Neuronal stem cell (in vitro differentiated cells): ENCODE measurements around the gene COG5.

ENCODE experiments used
- DNase-seq: peaks from one replicate; pipeline ENCODE4 v3.0.0-alpha.2; 2013; ENCODE audit warnings: low spot score
- H2AFZ ChIP-seq: one replicate; pipeline ENCODE4 v1.6.1; 2013; ENCODE audit warnings: mild to moderate bottlenecking, low read length, inconsistent platforms
- H2AK5ac ChIP-seq: 2 replicates; pipeline ENCODE4 v1.6.1; 2013; ENCODE audit warnings: low read depth, mild to moderate bottlenecking, inconsistent platforms, low read length, moderate library complexity, mixed read lengths
- H2BK120ac ChIP-seq: 2 replicates; pipeline ENCODE4 v1.6.1; 2013; ENCODE audit warnings: low read depth, mild to moderate bottlenecking, inconsistent platforms, low read length, moderate library complexity, mixed read lengths
- H2BK12ac ChIP-seq: one replicate; pipeline ENCODE4 v1.6.1; 2013; ENCODE audit warnings: low read length, inconsistent platforms
- H2BK15ac ChIP-seq: 2 replicates; pipeline ENCODE4 v1.6.1; 2013; ENCODE audit warnings: mild to moderate bottlenecking, low read length, inconsistent platforms, mixed read lengths
- H2BK5ac ChIP-seq: one replicate; pipeline ENCODE4 v1.6.1; 2013; ENCODE audit warnings: inconsistent platforms, mild to moderate bottlenecking, low read length, moderate library complexity
- H3K14ac ChIP-seq: one replicate; pipeline ENCODE4 v1.6.1; 2013; ENCODE audit warnings: low read length, inconsistent platforms
- H3K18ac ChIP-seq: 2 replicates; pipeline ENCODE4 v1.6.1; 2013; ENCODE audit warnings: low read length, inconsistent platforms
- H3K23ac ChIP-seq: 2 replicates; pipeline ENCODE4 v1.6.1; 2013; ENCODE audit warnings: low read depth, mild to moderate bottlenecking, mixed read lengths, low read length, inconsistent platforms; ENCODE audit not compliant: poor library complexity
- H3K27ac ChIP-seq: replicated peaks from 3 replicates; pipeline ENCODE4 v1.5.1; 2013; ENCODE audit warnings: low read length, inconsistent platforms
- H3K27me3 ChIP-seq, 3 experiments: 2 replicates each; pipeline ENCODE4 v1.6.1; 2013; ENCODE audit warnings: low read length in 3 of 3, mild to moderate bottlenecking in 2 of 3, inconsistent platforms in 1 of 3, low read depth in 1 of 3, mixed read lengths in 1 of 3, moderate library complexity in 1 of 3; ENCODE audit not compliant: control insufficient read depth in 3 of 3, insufficient read depth in 3 of 3
- H3K36me3 ChIP-seq, 2 donors: replicated peaks in 1 of 2; 2 replicates each; pipeline ENCODE4 v1.6.1; 2013; ENCODE audit warnings: low read length in 2 of 2; ENCODE audit not compliant: control insufficient read depth in 2 of 2, insufficient read depth in 2 of 2
- H3K4ac ChIP-seq: 2 replicates; pipeline ENCODE4 v1.6.1; 2013; ENCODE audit warnings: inconsistent platforms, mild to moderate bottlenecking, low read length, moderate library complexity
- H3K4me1 ChIP-seq, 2 donors: 1 replicate in 1 of 2; 2 replicates in 1 of 2; pipeline ENCODE4 v1.6.1; 2013; ENCODE audit warnings: low read length in 2 of 2, low read depth in 1 of 2; ENCODE audit not compliant: control insufficient read depth in 2 of 2, insufficient read depth in 1 of 2
- H3K4me2 ChIP-seq: one replicate; pipeline ENCODE4 v1.6.1; 2013; ENCODE audit warnings: mild to moderate bottlenecking, low read length, inconsistent platforms; ENCODE audit not compliant: insufficient read depth, poor library complexity, severe bottlenecking
- H3K4me3 ChIP-seq, 2 donors: 2 replicates each; pipeline ENCODE4 v1.5.1; 2013; ENCODE audit warnings: low read length in 2 of 2, mild to moderate bottlenecking in 2 of 2, inconsistent platforms in 1 of 2, moderate library complexity in 1 of 2
- H3K79me1 ChIP-seq: one replicate; pipeline ENCODE4 v1.6.1; 2013; ENCODE audit warnings: low read depth, mild to moderate bottlenecking, inconsistent platforms, low read length, moderate library complexity
- H3K9ac ChIP-seq: one replicate; pipeline ENCODE4 v1.6.1; 2013; ENCODE audit warnings: mild to moderate bottlenecking, low read depth, low read length, inconsistent platforms; ENCODE audit not compliant: poor library complexity
- H3K9me3 ChIP-seq, 2 donors: replicated peaks in 1 of 2; 2 replicates each; pipeline versions ENCODE3 to v1.6.1; 2013; ENCODE audit warnings: low read length in 2 of 2, mild to moderate bottlenecking in 2 of 2, inconsistent platforms in 1 of 2, low read depth in 1 of 2, mixed read lengths in 1 of 2, moderate library complexity in 1 of 2; ENCODE audit not compliant: control insufficient read depth in 2 of 2, insufficient read depth in 1 of 2
- H4K8ac ChIP-seq: one replicate; pipeline ENCODE4 v1.6.1; 2013; ENCODE audit warnings: low read depth, mild to moderate bottlenecking, inconsistent platforms, low read length, moderate library complexity
- H4K91ac ChIP-seq: one replicate; pipeline ENCODE4 v1.6.1; 2013; ENCODE audit warnings: low read length, low read depth, mild to moderate bottlenecking, inconsistent platforms; ENCODE audit not compliant: poor library complexity
- WGBS, 2 donors: extraction: QIAGEN DNeasy Blood & Tissue Kit; methylation state at CpG; one replicate each; pipeline ENCODE4 v1.1.7; 2013; ENCODE audit warnings: missing lambda C conversion rate in 2 of 2, mixed read lengths in 1 of 2; ENCODE audit not compliant: insufficient read length in 2 of 2, insufficient replicate concordance in 1 of 2; ENCODE audit errors: extremely low coverage in 2 of 2; 5-methylcytosine and 5-hydroxymethylcytosine counted together

COG5 gene

GRCh38 chr7:107213193-107213788, 350.4 kb downstream of the COG5 start:
- no peaks in the 10 kb centered on the region for H3K79me1 ChIP-seq
- no peak overlapping the region for H2BK5ac ChIP-seq
- H3K14ac ChIP-seq = no peak overlapping the region
- H3K4me3 ChIP-seq = no peak overlapping the region
- no peak overlapping the region for H3K27ac ChIP-seq
- H2AFZ ChIP-seq = no peak overlapping the region
- H3K27me3 ChIP-seq = no peaks in the 10 kb centered on the region
- no peak for DNase-seq
- H2BK15ac ChIP-seq = no peak overlapping the region
- no peak overlapping the region for H3K4ac ChIP-seq
- H3K4me1 ChIP-seq = no peaks in the 10 kb centered on the region
- peaks cover 2 to 11% of the 10 kb centered on the region in 2 donors for H3K9me3 ChIP-seq
- H2BK12ac ChIP-seq = no peak overlapping the region
- no peak overlapping the region for H3K23ac ChIP-seq
- H2BK120ac ChIP-seq = no peak overlapping the region
- H3K36me3 ChIP-seq = peaks cover 3 to 14% of the 10 kb centered on the region in 2 donors
- no peak overlapping the region for H3K9ac ChIP-seq
- no peak overlapping the region for H3K18ac ChIP-seq
- no peak overlapping the region for H4K8ac ChIP-seq
- H4K91ac ChIP-seq = no peak overlapping the region
- WGBS, 2 donors = no CpG with 5 or more reads among the region's 5 CpGs
- no peak overlapping the region for H2AK5ac ChIP-seq
- H3K4me2 ChIP-seq = no peak overlapping the region

GRCh38 chr7:107212725-107213124, 351.0 kb downstream of the COG5 start:
- H2AFZ ChIP-seq = no peak overlapping the region
- H3K23ac ChIP-seq = no peak overlapping the region
- no peak overlapping the region for H3K4me2 ChIP-seq
- no peaks in the 10 kb centered on the region for H3K27me3 ChIP-seq
- H2BK12ac ChIP-seq = no peak overlapping the region
- H2BK120ac ChIP-seq = no peak overlapping the region
- H3K4me3 ChIP-seq = no peak overlapping the region
- no peak overlapping the region for H3K4ac ChIP-seq
- no CpG with 5 or more reads among the region's 2 CpGs for WGBS, 2 donors
- no peak overlapping the region for H3K18ac ChIP-seq
- no peak overlapping the region for H3K14ac ChIP-seq
- H3K36me3 ChIP-seq = peaks cover 3 to 15% of the 10 kb centered on the region in 2 donors
- no peaks in the 10 kb centered on the region for H3K4me1 ChIP-seq
- H2BK15ac ChIP-seq = no peak overlapping the region
- H4K8ac ChIP-seq = no peak overlapping the region
- H2AK5ac ChIP-seq = no peak overlapping the region
- H3K27ac ChIP-seq = no peak overlapping the region
- no peak overlapping the region for H3K9ac ChIP-seq
- H2BK5ac ChIP-seq = no peak overlapping the region
- H3K9me3 ChIP-seq = peaks cover 2 to 11% of the 10 kb centered on the region in 2 donors
- H4K91ac ChIP-seq = no peak overlapping the region
- H3K79me1 ChIP-seq = no peaks in the 10 kb centered on the region
- DNase-seq = no peak

GRCh38 chr7:107210400-107210799, 353.3 kb downstream of the COG5 start:
- Histone ChIP-seq H3K18ac (no peak overlapping the region), H2BK5ac (no peak overlapping the region), H4K91ac (no peak overlapping the region), H2AK5ac (no peak overlapping the region), H2AFZ (no peak overlapping the region), H2BK120ac (no peak overlapping the region), H3K4me3 (no peak overlapping the region), H2BK15ac (no peak overlapping the region), H3K4me1 (no peaks in the 10 kb centered on the region), H3K79me1 (no peaks in the 10 kb centered on the region), H3K27ac (no peak overlapping the region), H3K23ac (no peak overlapping the region), H4K8ac (no peak overlapping the region), H3K27me3 (no peaks in the 10 kb centered on the region), H2BK12ac (no peak overlapping the region), H3K36me3 (peaks cover 4 to 36% of the 10 kb centered on the region in 2 donors), H3K4me2 (no peak overlapping the region), H3K14ac (no peak overlapping the region), H3K9me3 (peaks cover 2 to 11% of the 10 kb centered on the region in 2 donors), H3K9ac (no peak overlapping the region), H3K4ac (no peak overlapping the region)
- no peak for DNase-seq
- no CpG with 5 or more reads among the region's 4 CpGs for WGBS, 2 donors

GRCh38 chr7:107209565-107209964, 354.2 kb downstream of the COG5 start:
- Histone ChIP-seq H2AFZ (no peak overlapping the region), H3K14ac (no peak overlapping the region), H3K9me3 (peaks cover 2 to 11% of the 10 kb centered on the region in 2 donors), H3K18ac (no peak overlapping the region), H2BK15ac (no peak overlapping the region), H2BK120ac (no peak overlapping the region), H3K4me2 (no peak overlapping the region), H3K23ac (no peak overlapping the region), H3K4me3 (no peak overlapping the region), H3K4ac (no peak overlapping the region), H2BK12ac (no peak overlapping the region), H2AK5ac (no peak overlapping the region), H4K91ac (no peak overlapping the region), H3K9ac (no peak overlapping the region), H3K27ac (no peak overlapping the region), H2BK5ac (no peak overlapping the region), H3K79me1 (no peaks in the 10 kb centered on the region), H3K36me3 (peaks cover 4 to 44% of the 10 kb centered on the region in 2 donors), H3K4me1 (no peaks in the 10 kb centered on the region), H4K8ac (no peak overlapping the region), H3K27me3 (no peaks in the 10 kb centered on the region)
- no peak for DNase-seq
- no CpG with 5 or more reads among the region's 4 CpGs for WGBS, 2 donors
